Gastrocnemius medialis (tissue), 4 donors: Measurements from ENCODE around the gene RAD54L2. TPM values are rescaled to one million over a fixed set of nuclear protein-coding genes. Genes with fewer than 3 reads are reported as not detected.

Source experiments
- ATAC-seq, 2 donors: fragments of 150-250 bp; one replicate each; pipeline ENCODE4 v1.9.1; 2016
- DNase-seq, 2 donors: peaks; one replicate each; pipeline ENCODE4 v3.0.0-alpha.2; 2019
- H3K27ac ChIP-seq, 4 donors: fragments of 200-600 bp; sonication (generic); 1 replicate in 1 of 4; 2 replicates in 3 of 4; pipeline ENCODE4 v1.5.1; 2016 to 2018; ENCODE audit warnings: mild to moderate bottlenecking in 2 of 4, moderate library complexity in 1 of 4
- H3K27me3 ChIP-seq, 3 donors: fragments of 200-600 bp; sonication (generic) in 2 of 3; 1 replicate in 1 of 3; 2 replicates in 2 of 3; pipeline versions ENCODE4 v1.5.1 to v1.6.0; 2016 to 2019; ENCODE audit warnings: mild to moderate bottlenecking in 1 of 3, moderate library complexity in 1 of 3
- H3K36me3 ChIP-seq, 2 donors: fragments of 200-600 bp; sonication (generic) in 1 of 2; one replicate each; pipeline ENCODE4 v1.5.1; 2017 to 2018
- H3K4me1 ChIP-seq, 2 donors: fragments of 200-600 bp; sonication (generic) in 1 of 2; one replicate each; pipeline ENCODE4 v1.5.1; 2016 to 2017; ENCODE audit warnings: mild to moderate bottlenecking in 2 of 2
- H3K4me3 ChIP-seq, 4 donors: fragments of 200-600 bp; sonication (generic) in 3 of 4; 1 replicate in 1 of 4; 2 replicates in 3 of 4; pipeline ENCODE4 v1.5.1; 2016 to 2019; ENCODE audit warnings: mild to moderate bottlenecking in 2 of 4
- H3K9me3 ChIP-seq, 3 donors: fragments of 200-600 bp; sonication (generic) in 2 of 3; 1 replicate in 1 of 3; 2 replicates in 2 of 3; pipeline ENCODE4 v1.5.1; 2016 to 2019
- POLR2A ChIP-seq, 2 donors: fragments of 450-650 bp; IDR thresholded peaks; one replicate each; pipeline ENCODE4 v1.6.1; 2017; ENCODE audit warnings: antibody characterized with exemption in 2 of 2, mild to moderate bottlenecking in 2 of 2, moderate library complexity in 2 of 2
- in situ Hi-C, 4 donors: fragments of 200-750 bp; cut with MboI; loops; one replicate each; pipeline versions ENCODE4 v1.15.0 to v1.8.0; 2017; ENCODE audit warnings: low sequenced_read_pairs in 4 of 4
- intact Hi-C: fragments of 100-400 bp; cut with DNase I; formaldehyde crosslinking; loops from one replicate; pipeline ENCODE4 v1.15.1; 2023; ENCODE audit warnings: low total_unique reads
- total RNA-seq, 4 donors: library from RNA; depleted of rRNA; stranded (reverse); fragments of >200 nt; gene quantifications; one replicate each; pipeline versions ENCODE4 v1.1.0 to v1.2.3, GENCODE V29; 2016
- TF ChIP-seq, protein P1 (sequence below), 5 experiments: fragments of 450-650 bp in 3 of 5; fragments of 200-600 bp in 2 of 5; sonication (generic) in 2 of 5; IDR thresholded peaks in 4 of 5; conservative IDR thresholded peaks in 1 of 5; 1 replicate in 4 of 5; 2 replicates in 1 of 5; pipeline ENCODE4 v1.5.1; 2016 to 2019; ENCODE audit warnings: antibody characterized with exemption in 5 of 5, mild to moderate bottlenecking in 3 of 5, moderate library complexity in 3 of 5

The RAD54L2 gene
- total RNA-seq, 4 donors from 2014 or later: 8.8 to 11.2 (median 10.4) TPM

DNA sequence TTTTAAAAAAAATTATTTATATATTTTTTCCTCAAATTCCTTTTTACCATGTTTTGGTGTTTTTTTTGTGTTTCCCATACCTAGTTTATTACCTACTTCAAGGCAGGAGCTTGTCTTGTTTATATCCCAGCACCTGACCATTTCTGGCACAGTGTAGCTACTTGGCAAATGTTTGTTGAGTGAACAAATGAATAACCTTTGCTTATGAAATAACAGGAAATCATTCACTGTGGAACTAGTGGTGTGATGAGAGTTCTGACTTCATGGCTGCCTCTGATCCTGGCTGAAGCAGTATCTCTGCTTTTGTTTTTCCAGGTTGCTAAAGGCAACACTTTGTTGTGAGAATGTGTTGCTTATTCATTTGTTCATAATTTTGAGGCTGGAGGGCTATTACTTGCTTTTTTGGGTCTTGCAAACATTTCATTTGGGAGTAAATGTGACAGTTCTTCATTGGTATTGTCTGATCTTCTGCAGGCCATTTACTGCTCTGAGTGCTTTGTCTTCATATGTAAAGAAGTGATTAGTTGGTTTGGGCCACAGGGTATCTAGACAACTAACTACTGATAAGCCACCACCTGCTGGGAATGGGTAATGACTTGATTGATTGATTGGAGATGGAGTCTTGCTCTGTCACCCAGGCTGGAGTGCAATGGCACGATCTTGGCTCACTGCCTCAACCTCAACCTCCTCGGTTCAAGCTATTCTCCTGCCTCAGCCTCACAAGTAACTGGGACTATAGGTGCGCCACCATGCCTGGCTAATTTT lies 5.7 kb downstream of the RAD54L2 start:
- in situ Hi-C loops (no loop called here), intact Hi-C loops (no loop called here)
- no peak overlapping the region for H3K4me3 ChIP-seq
- no peak for ATAC-seq
- TF ChIP-seq, protein P1, sequence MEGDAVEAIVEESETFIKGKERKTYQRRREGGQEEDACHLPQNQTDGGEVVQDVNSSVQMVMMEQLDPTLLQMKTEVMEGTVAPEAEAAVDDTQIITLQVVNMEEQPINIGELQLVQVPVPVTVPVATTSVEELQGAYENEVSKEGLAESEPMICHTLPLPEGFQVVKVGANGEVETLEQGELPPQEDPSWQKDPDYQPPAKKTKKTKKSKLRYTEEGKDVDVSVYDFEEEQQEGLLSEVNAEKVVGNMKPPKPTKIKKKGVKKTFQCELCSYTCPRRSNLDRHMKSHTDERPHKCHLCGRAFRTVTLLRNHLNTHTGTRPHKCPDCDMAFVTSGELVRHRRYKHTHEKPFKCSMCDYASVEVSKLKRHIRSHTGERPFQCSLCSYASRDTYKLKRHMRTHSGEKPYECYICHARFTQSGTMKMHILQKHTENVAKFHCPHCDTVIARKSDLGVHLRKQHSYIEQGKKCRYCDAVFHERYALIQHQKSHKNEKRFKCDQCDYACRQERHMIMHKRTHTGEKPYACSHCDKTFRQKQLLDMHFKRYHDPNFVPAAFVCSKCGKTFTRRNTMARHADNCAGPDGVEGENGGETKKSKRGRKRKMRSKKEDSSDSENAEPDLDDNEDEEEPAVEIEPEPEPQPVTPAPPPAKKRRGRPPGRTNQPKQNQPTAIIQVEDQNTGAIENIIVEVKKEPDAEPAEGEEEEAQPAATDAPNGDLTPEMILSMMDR (IDR thresholded peaks at IDR 0.05 in 4 of 5, conservative IDR thresholded peaks at IDR 0.05 in 1 of 5): no peak
- TF ChIP-seq POLR2A (IDR thresholded peaks at IDR 0.05): no peak
- peaks cover 15% of the 10 kb centered on the region in 2 donors for H3K4me1 ChIP-seq
- no peaks in the 10 kb centered on the region for H3K9me3 ChIP-seq
- DNase-seq: no peak
- H3K36me3 ChIP-seq: no peaks in the 10 kb centered on the region
- no peak overlapping the region for H3K27ac ChIP-seq
- H3K27me3 ChIP-seq: no peaks in the 10 kb centered on the region

DNA sequence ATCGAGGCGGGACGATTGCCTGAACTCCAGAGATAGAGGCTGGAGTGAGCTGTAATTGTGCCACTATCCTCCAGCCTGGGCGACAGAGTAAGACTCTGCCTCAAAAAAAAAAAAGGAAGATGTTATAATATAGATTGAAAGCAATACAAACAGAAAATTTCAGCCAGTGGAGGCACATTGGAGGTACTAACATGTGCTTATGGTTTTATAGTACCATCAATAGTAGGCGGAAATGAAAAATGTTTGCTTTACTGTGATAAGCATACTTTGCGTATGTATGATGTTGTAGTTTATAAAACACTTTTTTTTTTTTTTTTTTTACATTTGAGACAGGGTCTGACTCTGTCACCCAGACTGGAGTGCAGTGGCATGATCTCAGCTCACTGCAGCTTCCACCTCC lies 8.8 kb downstream of the RAD54L2 start:
- ATAC-seq (no peak), DNase-seq (no peak)
- intact Hi-C loops: no loop called here
- no peak overlapping the region for H3K4me3 ChIP-seq
- H3K27ac ChIP-seq: no peak overlapping the region
- in situ Hi-C loops: no loop called here
- TF ChIP-seq POLR2A (IDR thresholded peaks at IDR 0.05): no peak
- TF ChIP-seq, protein P1 (IDR thresholded peaks at IDR 0.05 in 4 of 5, conservative IDR thresholded peaks at IDR 0.05 in 1 of 5): no peak
- no peaks in the 10 kb centered on the region for H3K4me1 ChIP-seq
- H3K9me3 ChIP-seq: no peaks in the 10 kb centered on the region
- no peaks in the 10 kb centered on the region for H3K27me3 ChIP-seq
- H3K36me3 ChIP-seq: no peaks in the 10 kb centered on the region

DNA sequence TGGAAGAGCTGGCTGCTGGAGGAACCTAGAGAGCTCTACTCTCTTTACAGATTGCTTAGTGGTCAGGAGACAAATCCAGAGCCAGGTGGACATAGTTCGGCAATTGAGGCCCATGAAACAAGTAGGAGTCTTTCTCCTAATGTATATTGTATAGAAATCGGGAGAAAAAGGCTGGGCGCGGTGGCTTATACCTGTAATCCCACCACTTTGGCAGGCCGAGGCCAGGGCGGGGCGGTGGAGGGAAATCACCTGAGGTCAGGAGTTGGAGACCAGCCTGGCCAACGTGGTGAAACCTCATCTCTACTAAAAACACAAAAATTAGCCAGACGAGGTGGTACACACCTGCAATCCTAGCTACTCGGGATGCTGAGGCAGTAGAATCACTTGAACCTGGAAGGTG lies 10.8 kb downstream of the RAD54L2 start:
- Histone ChIP-seq H3K36me3 (peaks cover 0 to 7% of the 10 kb centered on the region in 2 donors), H3K4me3 (no peak overlapping the region), H3K27me3 (no peaks in the 10 kb centered on the region), H3K4me1 (no peaks in the 10 kb centered on the region), H3K27ac (no peak overlapping the region), H3K9me3 (no peaks in the 10 kb centered on the region)
- intact Hi-C loops (no loop called here), in situ Hi-C loops (no loop called here)
- DNase-seq (no peak), ATAC-seq (no peak)
- TF ChIP-seq, protein P1 (IDR thresholded peaks at IDR 0.05 in 4 of 5, conservative IDR thresholded peaks at IDR 0.05 in 1 of 5): no peak
- TF ChIP-seq POLR2A (IDR thresholded peaks at IDR 0.05): no peak

DNA sequence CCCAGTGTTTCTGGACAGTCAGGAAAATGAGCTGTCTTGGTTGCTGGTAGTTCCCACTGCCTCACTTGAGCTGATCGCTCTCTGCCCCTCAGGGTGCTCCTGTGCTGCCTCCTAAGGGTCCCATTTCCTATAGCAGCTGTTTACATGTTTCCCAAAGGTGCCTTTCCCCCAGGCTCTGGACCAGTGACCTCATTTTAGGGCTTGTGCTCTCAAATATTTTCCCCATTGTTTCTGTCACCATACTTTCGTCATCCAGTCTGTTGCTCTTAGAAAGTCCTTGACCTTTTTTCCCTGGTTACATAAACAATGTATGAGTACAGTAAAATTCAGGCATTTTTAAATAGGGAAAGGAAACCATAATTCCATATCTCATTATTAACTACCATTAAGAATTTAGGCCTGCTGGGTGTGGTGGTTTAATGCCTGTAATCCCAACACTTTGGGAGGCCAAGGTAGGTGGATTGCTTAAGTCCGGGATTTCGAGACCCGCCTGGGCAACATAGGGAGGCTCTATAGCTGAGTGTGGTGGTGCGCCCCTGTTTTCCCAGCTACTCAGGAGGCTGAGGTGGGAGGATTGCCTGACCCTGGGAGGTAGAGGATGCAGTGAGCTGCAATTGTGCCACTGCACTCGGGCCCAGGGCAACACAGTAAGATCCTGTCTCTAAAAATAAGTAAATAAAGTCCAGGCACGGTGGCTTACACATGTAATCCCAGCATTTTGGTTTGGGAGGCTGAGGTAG lies 11.7 kb downstream of the RAD54L2 start:
- H3K9me3 ChIP-seq: no peaks in the 10 kb centered on the region
- TF ChIP-seq, protein P1 (IDR thresholded peaks at IDR 0.05 in 4 of 5, conservative IDR thresholded peaks at IDR 0.05 in 1 of 5): no peak
- TF ChIP-seq POLR2A (IDR thresholded peaks at IDR 0.05): no peak
- in situ Hi-C loops (no loop called here), intact Hi-C loops (no loop called here)
- no peak overlapping the region for H3K27ac ChIP-seq
- DNase-seq: no peak
- no peaks in the 10 kb centered on the region for H3K4me1 ChIP-seq
- peaks cover 0 to 7% of the 10 kb centered on the region in 2 donors for H3K36me3 ChIP-seq
- no peak for ATAC-seq
- no peak overlapping the region for H3K4me3 ChIP-seq
- no peaks in the 10 kb centered on the region for H3K27me3 ChIP-seq
